GM23248 (cell line): Measurements from ENCODE around the gene CNR2. TPM values are rescaled to one million over a fixed set of nuclear protein-coding genes. Genes with fewer than 3 reads are reported as not detected.
"Not testable (repeated sequence)": the region's sequence is repeated elsewhere in the genome, so short reads cannot be mapped to it uniquely, and the experiment has no call there.

ENCODE experiments used
- DNase-seq: peaks from one replicate; pipeline ENCODE4 v3.0.0-alpha.2; 2015
- H2AFZ ChIP-seq: fragments of 200-600 bp; sonication (generic); 2 replicates; pipeline ENCODE4 v1.6.1; 2016; ENCODE audit warnings: antibody characterized with exemption
- H3F3A ChIP-seq: fragments of 200-600 bp; sonication (generic); 2 replicates; pipeline ENCODE4 v1.6.1; 2016; ENCODE audit warnings: mild to moderate bottlenecking, antibody characterized with exemption, mixed run types; ENCODE audit not compliant: insufficient read depth
- H3K27ac ChIP-seq: fragments of 200-600 bp; sonication (generic); 2 replicates; pipeline ENCODE4 v1.5.1; 2016; ENCODE audit warnings: mild to moderate bottlenecking
- H3K27me3 ChIP-seq: fragments of 200-600 bp; sonication (generic); replicated peaks from 2 replicates; pipeline ENCODE4 v1.6.1; 2016; ENCODE audit warnings: mild to moderate bottlenecking; ENCODE audit not compliant: insufficient read depth
- H3K36me3 ChIP-seq: fragments of 200-600 bp; sonication (generic); 2 replicates; pipeline ENCODE4 v1.6.1; 2016; ENCODE audit warnings: low read depth, mild to moderate bottlenecking
- H3K4me1 ChIP-seq: fragments of 200-600 bp; sonication (generic); 2 replicates; pipeline ENCODE4 v1.6.1; 2016; ENCODE audit warnings: mild to moderate bottlenecking; ENCODE audit not compliant: insufficient read depth
- H3K4me2 ChIP-seq: fragments of 200-600 bp; sonication (generic); one replicate; pipeline ENCODE4 v1.6.1; 2016; ENCODE audit warnings: mild to moderate bottlenecking; ENCODE audit not compliant: unreplicated experiment
- H3K4me3 ChIP-seq: fragments of 200-600 bp; sonication (generic); 2 replicates; pipeline ENCODE4 v1.5.1; 2016; ENCODE audit warnings: mild to moderate bottlenecking
- H3K79me2 ChIP-seq: fragments of 200-600 bp; sonication (generic); 2 replicates; pipeline ENCODE4 v1.6.1; 2016; ENCODE audit warnings: mild to moderate bottlenecking; ENCODE audit not compliant: insufficient read depth
- H3K9ac ChIP-seq: fragments of 200-600 bp; sonication (generic); 2 replicates; pipeline ENCODE4 v1.6.1; 2016; ENCODE audit warnings: mild to moderate bottlenecking
- H3K9me2 ChIP-seq: fragments of 200-600 bp; sonication (generic); 2 replicates; pipeline ENCODE4 v1.6.1; 2016; ENCODE audit warnings: mixed run types, mild to moderate bottlenecking, moderate library complexity; ENCODE audit not compliant: insufficient read depth
- H3K9me3 ChIP-seq: fragments of 200-600 bp; sonication (generic); one replicate; pipeline ENCODE4 v1.6.1; 2017; ENCODE audit warnings: low read depth
- H4K20me1 ChIP-seq: fragments of 200-600 bp; sonication (generic); 2 replicates; pipeline ENCODE4 v1.6.0; 2016; ENCODE audit not compliant: insufficient read depth
- EZH2 ChIP-seq: fragments of 200-600 bp; sonication (generic); IDR thresholded peaks from 2 replicates; pipeline ENCODE4 v1.6.1; 2018; ENCODE audit warnings: antibody characterized with exemption, mild to moderate bottlenecking; ENCODE audit not compliant: insufficient read depth, poor library complexity, severe bottlenecking
- EZH2phosphoT487 ChIP-seq: fragments of 200-600 bp; sonication (generic); IDR thresholded peaks from 2 replicates; pipeline ENCODE4 v1.6.1; 2018; ENCODE audit warnings: antibody characterized with exemption, moderate library complexity, mild to moderate bottlenecking, low read depth; ENCODE audit not compliant: insufficient read depth
- WGBS, 2 experiments: methylation state at CpG; one replicate each; pipeline ENCODE4 v1.1.6; 2015 to 2017; ENCODE audit warnings: low lambda C conversion rate in 2 of 2, low coverage in 1 of 2; ENCODE audit errors: missing lambda C conversion rate in 2 of 2; 5-methylcytosine and 5-hydroxymethylcytosine counted together
- in situ Hi-C: fragments of 300-500 bp; cut with MboI; formaldehyde crosslinking; loops from 2 replicates; pipeline ENCODE4 v1.15.0; 2020
- polyA plus RNA-seq: library from polyadenylated mRNA; unstranded; fragments of >200 nt; fragmentation: Nextera tagmentation; extraction: Ambion mirVana; gene quantifications from 2 replicates; pipeline ENCODE4 v1.2.1, GENCODE V29; 2016
- total RNA-seq: library from RNA; depleted of rRNA; stranded (reverse); fragments of >200 nt; shearing (Covaris generic); gene quantifications from 2 replicates; pipeline ENCODE4 v1.2.3, GENCODE V29; 2014

Gene CNR2
- total and polyA plus RNA-seq, 2 experiments from 2014 or later = not detected

DNA sequence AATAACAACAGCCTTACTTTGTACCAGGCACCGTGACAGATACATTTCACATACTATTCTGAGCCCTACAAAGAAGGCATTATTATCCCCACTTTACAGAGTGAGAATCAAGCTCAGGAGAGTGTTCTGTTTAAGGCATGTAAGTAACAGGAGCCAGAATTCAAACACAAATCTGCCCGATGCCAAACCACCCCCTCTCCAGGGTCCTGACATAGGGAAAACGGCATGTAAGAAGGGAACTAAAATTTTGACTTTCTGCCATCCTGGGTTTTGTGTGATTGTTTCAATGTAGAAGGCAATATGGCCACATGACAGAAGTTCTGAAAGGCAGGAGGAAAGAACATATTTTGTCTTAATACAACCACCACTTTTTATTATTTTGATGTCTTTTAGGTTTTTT, 50.5 kb downstream of the CNR2 start:
- H3K4me3 ChIP-seq = no peak overlapping the region
- in situ Hi-C loops = no loop called here
- H3K79me2 ChIP-seq = no peaks in the 10 kb centered on the region
- H3K4me1 ChIP-seq = no peaks in the 10 kb centered on the region
- H3K36me3 ChIP-seq = no peaks in the 10 kb centered on the region
- TF ChIP-seq EZH2phosphoT487 (no peak), EZH2 (no peak)
- H3K27ac ChIP-seq = no peak overlapping the region
- no peak overlapping the region for H3K9ac ChIP-seq
- WGBS, 2 experiments = 36 to 39% methylated on average over 3 of the region's 3 CpGs
- no peak for DNase-seq
- H3F3A ChIP-seq = no peaks in the 10 kb centered on the region
- H2AFZ ChIP-seq = no peak overlapping the region
- H3K9me3 ChIP-seq = no peaks in the 10 kb centered on the region
- no peaks in the 10 kb centered on the region for H4K20me1 ChIP-seq
- no peaks in the 10 kb centered on the region for H3K9me2 ChIP-seq
- H3K27me3 ChIP-seq = 0 out of 2 replicates have a peak, but pooled peaks cover 7% of the 10 kb centered on the region
- no peak overlapping the region for H3K4me2 ChIP-seq

DNA sequence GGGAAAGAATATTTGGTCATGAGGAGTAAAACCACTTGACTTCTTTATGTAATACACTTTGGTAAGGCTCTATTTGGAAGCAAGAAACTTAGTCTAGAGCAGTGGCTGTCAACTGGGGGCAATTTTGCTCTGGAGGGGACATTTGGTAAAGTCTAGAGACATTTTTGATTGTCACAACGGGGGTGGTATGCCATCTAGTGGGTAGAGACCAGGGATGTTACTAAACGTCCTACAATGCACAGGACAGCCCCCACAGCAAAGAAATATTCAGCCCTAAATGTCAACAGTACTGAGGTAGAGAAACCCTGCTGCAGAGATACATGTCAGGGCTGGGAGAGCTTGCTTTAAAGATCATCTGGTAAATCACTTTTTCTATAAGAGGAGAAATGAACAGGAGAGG, 58.6 kb downstream of the CNR2 start:
- Histone ChIP-seq H3K79me2 (no peaks in the 10 kb centered on the region), H3K36me3 (no peaks in the 10 kb centered on the region), H3K9me2 (no peaks in the 10 kb centered on the region), H3K9ac (no peak overlapping the region), H3K27ac (no peak overlapping the region), H3K4me3 (no peak overlapping the region), H3F3A (no peaks in the 10 kb centered on the region), H3K9me3 (no peaks in the 10 kb centered on the region), H3K27me3 (no peaks in the 10 kb centered on the region), H3K4me2 (no peak overlapping the region), H2AFZ (no peak overlapping the region), H3K4me1 (no peaks in the 10 kb centered on the region), H4K20me1 (no peaks in the 10 kb centered on the region)
- no peak for TF ChIP-seq EZH2
- TF ChIP-seq EZH2phosphoT487 = no peak
- peak; percentile 17 for DNase-seq
- 16 to 28% methylated on average over 2 of the region's 2 CpGs for WGBS, 2 experiments
- in situ Hi-C loops = no loop called here

DNA sequence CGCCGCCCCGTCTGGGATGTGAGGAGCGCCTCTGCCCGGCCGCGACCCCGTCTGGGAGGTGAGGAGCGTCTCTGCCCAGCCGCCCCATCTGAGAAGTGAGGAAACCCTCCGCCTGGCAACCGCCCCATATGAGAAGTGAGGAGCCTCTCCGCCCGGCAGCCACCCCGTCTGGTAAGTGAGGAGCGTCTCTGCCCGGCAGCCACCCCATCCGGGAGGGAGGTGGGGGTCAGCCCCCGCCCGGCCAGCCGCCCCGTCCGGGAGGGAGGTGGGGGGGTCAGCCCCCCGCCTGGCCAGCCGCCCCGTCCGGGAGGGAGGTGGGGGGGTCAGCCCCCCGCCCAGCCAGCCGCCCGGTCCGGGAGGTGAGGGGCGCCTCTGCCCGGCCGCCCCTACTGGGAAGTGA, 60.0 kb downstream of the CNR2 start:
- H2AFZ ChIP-seq, H3K27ac ChIP-seq, H3K79me2 ChIP-seq, DNase-seq, H3K4me3 ChIP-seq, in situ Hi-C loops, H3K27me3 ChIP-seq, H3K4me2 ChIP-seq, H4K20me1 ChIP-seq, H3F3A ChIP-seq, H3K9ac ChIP-seq, H3K4me1 ChIP-seq, H3K9me2 ChIP-seq, H3K9me3 ChIP-seq, H3K36me3 ChIP-seq: not testable (repeated sequence)
- 88% methylated on average over 20 of the region's 34 CpGs; no CpG with 5 or more reads in 1 of the 2 experiments for WGBS, 2 experiments

DNA sequence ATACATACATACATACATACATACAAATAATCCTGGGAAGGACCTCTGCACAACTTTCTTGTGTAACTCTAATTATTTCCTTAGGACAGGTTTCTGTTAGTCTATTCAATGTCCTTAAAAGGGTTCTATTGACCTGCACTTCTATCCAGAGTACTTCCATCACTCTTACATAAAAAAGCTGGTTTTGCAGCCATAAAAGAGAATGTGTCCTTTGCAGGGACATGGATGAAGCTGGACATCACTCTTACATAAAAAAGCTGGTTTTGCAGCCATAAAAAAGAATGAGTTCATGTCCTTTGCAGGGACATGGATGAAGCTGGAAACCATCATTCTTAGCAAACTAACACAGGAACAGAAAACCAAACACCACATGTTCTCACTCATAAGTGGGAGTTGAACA, 61.8 kb downstream of the CNR2 start:
- H3K27ac ChIP-seq, H3K27me3 ChIP-seq, DNase-seq, H2AFZ ChIP-seq, H3F3A ChIP-seq, H3K9me2 ChIP-seq, H3K36me3 ChIP-seq, in situ Hi-C loops, H4K20me1 ChIP-seq, H3K4me2 ChIP-seq, H3K9me3 ChIP-seq, H3K9ac ChIP-seq, H3K4me3 ChIP-seq, H3K4me1 ChIP-seq, H3K79me2 ChIP-seq: not testable (repeated sequence)

DNA sequence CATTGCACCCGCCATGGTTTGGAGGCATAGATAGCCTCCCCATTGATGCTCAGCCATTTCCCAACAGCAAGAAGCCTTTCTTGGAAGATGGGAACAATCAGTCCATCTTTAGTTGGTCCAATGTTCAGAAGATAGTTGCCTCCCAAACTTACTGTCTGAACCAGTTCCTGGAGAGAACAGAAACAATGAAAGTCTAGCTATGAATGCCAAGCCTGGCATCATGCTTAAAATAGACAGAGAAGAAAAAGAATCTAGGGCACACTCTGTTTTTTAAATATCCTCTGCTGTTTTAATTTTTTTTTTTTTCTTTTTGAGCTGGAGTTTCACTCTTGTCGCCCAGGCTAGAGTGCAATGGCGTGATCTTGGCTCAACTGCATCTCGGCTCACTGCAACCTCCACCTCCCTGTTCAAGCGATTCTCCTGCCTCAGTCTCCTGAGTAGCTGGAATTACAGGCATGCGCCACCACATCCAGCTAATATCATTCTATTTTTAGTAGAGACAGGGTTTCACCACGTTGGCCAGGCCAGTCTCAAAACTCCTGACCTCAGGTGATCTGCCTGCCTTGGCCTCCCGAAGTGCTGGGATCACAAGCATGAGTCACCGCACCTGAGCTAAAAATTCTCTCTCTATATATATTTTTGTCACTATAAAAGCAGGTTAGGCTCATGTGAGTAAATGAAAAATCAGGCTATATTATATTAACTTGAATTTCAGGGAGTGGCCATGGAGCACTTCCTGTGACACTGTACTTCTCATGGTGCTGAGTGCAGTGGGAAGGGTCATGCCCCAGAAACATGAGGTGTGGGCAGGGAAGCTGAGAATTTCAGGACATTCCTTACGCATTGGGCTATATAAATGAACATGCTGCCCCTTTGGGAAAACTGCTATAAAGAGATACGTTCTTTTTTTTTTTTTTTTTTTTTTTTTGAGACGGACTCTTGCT, 64.2 kb downstream of the CNR2 start:
- Histone ChIP-seq H3K4me2 (no peak overlapping the region), H3K9ac (no peak overlapping the region), H3K27ac (no peak overlapping the region), H3K79me2 (no peaks in the 10 kb centered on the region), H3K9me3 (no peaks in the 10 kb centered on the region), H2AFZ (no peak overlapping the region), H3K4me3 (no peak overlapping the region), H3K36me3 (no peaks in the 10 kb centered on the region), H4K20me1 (no peaks in the 10 kb centered on the region), H3K9me2 (no peaks in the 10 kb centered on the region), H3K4me1 (no peaks in the 10 kb centered on the region), H3F3A (no peaks in the 10 kb centered on the region), H3K27me3 (no peaks in the 10 kb centered on the region)
- no peak for TF ChIP-seq EZH2phosphoT487
- TF ChIP-seq EZH2 = no peak
- in situ Hi-C loops = no loop called here
- WGBS, 2 experiments = 87 to 89% methylated on average over 11 to 12 of the region's 12 CpGs
- no peak for DNase-seq

DNA sequence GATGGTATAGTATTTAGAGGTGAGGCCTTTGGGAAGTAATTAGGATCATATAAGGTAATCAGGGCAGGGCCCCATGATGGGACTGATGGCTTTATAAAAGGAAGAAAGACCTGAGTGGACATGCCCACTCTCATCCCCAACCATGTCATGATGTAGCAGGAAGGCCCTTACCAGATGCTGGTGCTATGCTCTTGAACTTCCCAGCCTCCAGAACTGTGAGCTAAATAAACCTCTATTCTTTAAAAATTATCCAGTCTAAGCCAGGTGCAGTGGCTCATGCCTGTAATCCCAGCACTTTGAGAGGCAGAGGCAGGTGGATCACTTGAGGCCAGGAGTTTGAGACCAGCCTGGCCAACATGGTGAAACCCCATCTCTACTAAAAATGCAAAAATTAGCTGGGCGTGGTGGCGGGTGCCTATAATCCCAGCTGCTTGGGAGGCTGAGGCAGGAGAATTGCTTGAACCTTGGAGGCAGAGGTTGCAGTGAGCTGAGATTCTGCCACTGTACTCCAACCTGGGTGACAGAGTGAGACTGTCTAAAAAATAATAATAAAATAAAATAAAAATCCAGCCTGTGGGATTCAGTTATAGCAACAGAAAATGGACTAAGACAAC, 65.6 kb downstream of the CNR2 start:
- 77 to 85% methylated on average over 2 of the region's 2 CpGs for WGBS, 2 experiments
- H3K4me3 ChIP-seq, H3K27ac ChIP-seq, in situ Hi-C loops, H3K9me3 ChIP-seq, H2AFZ ChIP-seq, H3K36me3 ChIP-seq, H3K79me2 ChIP-seq, H3K27me3 ChIP-seq, DNase-seq, H3K4me2 ChIP-seq, H3K9me2 ChIP-seq, H3F3A ChIP-seq, H3K4me1 ChIP-seq, H3K9ac ChIP-seq, H4K20me1 ChIP-seq: not testable (repeated sequence)
